ENCODE measurements around the gene ERLIN1.

ERLIN1 gene

GRCh38 chr10:100185364-100186252 is at the start of gene ERLIN1:
Gene ERLIN1 (minus strand): TSS chr10:100186029. CDS start chr10:100185626, 403 bp downstream.
- peak; percentile 79 to 82 for DNase-seq

DNA sequence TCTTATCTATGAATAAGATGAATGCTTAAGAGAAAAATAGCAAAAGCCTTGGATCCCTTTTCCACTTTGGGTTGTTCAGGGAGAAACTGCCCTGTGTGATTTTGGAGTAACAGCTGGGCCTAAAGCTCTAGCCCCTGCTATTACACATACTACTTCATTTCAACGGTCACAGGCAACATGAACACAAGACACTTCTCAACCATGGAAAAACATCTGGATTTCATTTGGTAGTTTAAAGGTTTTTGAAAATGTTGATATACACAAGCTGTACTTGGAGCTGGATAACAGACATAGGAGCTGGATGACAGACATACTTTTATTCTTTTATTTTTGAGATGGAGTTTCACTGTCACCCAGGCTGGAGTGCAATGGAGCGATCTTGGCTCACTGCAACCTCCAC is 46.3 kb upstream of the ERLIN1 start:
- no peak for DNase-seq

- DNase-seq: no peak
Measured at GRCh38 chr10:100229819-100230422, 44.1 kb upstream of the ERLIN1 start.

- DNase-seq: no peak
Measured at GRCh38 chr10:100223879-100224278, 38.0 kb upstream of the ERLIN1 start.

DNA sequence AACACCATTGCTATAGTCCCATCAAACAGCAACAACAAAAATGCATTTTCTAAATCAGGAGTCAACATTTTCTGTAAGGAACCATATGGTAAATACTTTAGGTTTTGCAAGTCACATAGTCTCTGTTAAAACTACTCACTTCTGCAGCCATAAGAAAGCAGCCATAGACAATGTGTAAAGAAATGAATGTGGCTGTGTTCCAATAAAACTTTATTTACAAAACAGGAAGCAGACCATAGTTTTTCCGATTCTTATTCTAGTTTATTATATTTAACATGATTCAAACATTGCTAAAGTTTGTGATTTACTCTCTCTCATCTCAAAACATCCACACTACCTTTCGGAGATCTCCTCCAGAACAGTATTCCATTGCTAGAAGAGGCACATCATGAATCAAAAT is 36.7 kb upstream of the ERLIN1 start:
- no peak for DNase-seq

DNA sequence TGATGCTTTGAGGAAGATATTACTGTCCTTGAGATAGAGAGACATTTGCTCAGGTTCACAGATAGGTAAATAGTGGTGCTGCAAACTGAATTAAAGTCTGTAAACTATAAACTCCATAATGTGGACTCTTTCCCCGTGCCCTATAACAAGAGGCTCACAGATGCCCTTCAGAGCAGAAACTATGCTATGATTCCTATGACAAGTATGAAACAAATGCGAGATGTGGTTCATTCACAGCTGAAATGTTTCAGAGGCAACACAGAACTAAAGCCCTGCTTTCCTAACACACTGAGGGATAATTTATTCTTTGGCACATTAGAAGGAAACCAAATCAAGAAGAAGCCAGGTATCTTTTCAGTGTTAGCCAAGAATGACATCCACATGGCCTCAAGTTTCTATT is 30.2 kb upstream of the ERLIN1 start:
- DNase-seq: no peak

DNA sequence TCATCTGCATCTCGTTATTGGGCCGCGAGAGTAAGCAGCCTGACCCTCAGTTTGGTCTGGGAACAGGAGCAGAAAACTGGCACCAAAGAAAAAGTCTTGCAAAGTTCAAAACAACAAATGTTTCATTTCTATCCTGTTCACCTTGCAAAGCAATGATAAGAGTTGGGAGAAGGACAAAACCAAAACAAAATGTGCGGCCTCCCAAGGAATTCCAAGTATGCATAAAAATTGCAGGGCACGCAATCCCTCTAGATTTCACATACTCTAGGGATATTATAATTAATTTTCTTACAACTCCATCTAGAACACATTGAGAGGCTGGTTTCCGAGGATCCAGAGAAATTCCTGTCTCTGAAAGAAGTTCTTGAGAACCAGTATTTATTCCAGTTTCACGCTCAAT is 23.5 kb upstream of the ERLIN1 start:
- no peak for DNase-seq

DNA sequence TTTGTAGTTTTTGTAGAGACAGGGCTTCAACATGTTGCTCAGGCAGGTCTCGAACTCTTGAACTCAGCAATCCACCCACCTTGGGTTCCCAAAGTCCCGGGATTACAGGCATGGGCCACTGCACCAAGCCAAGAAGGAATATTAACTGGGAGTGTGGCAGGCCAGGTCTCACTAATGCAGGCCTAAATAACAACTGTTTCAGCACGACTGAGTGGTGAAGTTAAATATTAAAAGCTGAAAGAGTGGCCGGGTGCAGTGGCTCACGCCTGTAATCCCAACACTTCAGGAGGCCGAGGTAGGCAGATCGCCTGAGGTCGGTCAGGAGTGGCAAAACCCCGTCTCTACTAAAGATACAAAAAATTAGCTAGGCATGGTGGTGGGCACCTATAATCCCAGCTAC is 22.4 kb upstream of the ERLIN1 start:
- no peak for DNase-seq

- DNase-seq: no peak
Measured at GRCh38 chr10:100204370-100204769, 18.5 kb upstream of the ERLIN1 start.

DNA sequence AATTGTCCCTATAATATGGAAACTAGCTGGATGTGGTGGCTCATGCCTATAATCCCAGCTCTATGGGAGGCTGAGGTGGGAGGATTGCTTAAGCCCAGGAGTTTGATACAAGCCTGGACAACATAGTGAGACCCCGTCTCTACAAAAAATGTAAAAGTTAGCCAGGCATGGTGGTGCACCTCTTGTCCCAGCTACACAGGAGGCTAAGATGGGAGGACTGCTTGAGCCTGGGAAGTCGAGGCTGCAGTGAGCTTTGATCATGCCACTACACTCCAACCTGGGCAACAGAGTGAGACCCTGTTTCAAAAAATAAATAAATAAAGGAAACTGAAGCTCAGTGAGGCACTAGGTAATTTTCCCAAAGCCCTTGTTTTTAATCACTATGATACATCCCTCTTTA is 15.7 kb upstream of the ERLIN1 start:
- DNase-seq: no peak

DNA sequence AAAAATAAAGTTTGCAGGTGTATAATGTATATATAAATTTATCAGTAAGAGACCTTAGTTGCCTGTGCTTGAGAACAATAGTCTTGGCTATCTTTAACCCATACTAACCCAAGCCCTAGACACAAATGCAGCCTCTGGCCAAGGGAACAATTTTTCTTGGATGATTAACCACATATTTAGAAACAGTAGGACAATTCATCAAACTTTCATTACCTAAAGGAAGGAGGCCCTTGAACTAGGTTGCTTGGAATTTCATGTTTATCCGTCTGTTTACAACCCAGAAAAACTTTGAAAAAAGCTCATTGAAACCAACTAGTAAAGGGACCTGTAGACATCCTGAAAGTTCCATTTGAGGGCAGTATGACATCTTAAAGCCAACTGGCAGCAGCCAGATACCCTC is 8.9 kb upstream of the ERLIN1 start:
- DNase-seq: no peak

DNA sequence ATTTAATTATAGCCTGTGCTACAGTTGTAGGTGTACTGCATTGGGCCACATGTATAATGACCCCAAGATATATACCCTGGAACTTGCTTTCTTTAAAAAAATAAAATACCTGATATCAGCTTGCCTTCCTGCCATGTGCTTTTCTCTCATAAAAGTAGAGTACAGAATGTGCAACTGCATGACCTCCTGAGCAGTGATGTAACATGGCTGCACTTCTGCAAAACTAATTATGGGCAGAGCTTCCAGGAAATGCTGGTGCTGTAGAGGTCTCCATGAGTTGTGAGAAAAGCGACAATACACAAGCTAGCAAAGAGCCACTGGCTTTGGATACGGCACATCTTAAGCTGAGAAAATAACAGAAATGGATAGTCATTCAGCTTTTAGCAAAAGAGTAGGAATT is 6.5 kb upstream of the ERLIN1 start:
- DNase-seq: no peak

DNA sequence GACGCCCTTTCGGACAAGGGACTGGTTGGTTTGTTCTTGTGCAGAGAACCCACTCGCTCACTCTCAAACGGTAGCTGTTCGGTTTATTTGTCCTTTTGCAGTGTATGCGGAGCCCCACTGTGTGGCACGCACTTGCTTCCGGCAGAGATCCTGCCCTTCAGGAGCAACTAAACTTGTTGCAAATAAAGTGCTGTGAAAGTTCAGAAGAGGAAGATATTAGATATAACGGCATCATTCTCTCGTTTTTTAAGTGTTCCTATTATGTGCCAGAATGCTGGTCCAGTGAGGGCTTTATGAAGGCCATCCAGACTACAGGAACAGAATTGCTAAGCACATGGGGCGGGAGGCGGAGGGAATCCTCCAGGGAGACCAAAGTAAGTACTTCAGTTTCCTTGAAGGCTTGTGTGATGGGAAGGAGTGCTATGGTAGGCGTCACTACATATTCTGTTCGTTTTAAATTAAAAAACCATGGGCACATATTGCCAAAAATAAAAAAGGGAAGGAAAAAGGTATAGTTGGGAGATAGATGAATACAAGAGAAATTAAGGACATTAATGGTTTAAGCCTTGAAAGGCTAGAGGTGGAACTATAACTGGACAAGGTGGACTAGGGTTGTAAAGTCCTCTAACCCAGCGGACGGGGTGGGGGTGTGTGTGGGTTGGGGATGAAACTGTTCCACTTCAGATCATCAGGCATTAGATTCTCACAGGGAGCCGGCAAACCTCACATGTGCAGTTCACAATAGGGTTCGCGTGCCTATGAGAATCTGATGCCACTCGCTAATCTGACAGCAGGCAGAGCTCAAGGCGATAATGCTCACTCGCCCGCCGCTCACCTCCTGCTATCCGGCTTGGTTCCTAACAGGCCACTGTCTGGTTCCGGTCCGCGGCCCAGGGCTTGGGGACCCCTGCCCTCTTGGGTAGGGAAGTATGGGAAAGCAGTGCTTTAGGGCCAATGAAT is 704 bp upstream of the ERLIN1 start:
- no peak for DNase-seq

DNA sequence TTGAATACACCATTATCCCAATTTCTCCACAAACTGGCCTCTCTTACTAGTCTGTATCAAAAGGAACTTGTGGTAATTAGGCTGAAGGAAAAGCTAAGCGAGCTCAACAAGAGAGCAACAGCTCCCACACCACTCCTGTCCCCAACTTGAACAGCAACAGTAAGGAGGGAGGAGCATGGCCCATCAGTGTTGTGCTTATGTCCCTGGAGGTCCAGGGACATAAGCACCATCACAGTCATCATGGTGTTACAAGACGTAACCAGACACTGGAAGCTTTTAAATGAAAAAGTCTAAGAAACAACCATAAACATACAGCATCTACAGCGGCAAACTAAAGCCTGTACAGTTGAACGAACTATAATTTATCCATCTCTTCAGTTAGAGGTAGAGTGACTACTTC is 989 bp downstream of the ERLIN1 start:
- DNase-seq: no peak

- no peak for DNase-seq
Measured at GRCh38 chr10:100184426-100184825, 1.4 kb downstream of the ERLIN1 start.

DNA sequence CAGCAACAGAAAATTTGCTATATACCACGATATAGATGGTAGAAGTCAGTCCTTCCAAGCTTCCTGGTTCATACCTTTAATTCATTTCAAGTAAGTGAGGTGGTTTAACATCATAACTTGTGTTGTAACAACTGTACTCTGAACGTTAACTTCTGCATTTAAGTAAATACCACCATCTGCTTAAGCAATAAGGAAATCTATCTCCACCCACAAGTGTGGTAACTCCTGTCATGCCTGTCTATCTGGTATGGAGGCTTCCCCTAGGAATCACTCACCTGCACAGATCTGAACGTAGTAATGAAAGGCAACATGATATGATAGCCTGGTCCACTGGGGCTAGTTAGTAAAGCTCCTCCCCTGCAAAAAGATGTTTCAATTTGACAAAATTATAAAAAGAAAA is 2.3 kb downstream of the ERLIN1 start:
- no peak for DNase-seq

DNA sequence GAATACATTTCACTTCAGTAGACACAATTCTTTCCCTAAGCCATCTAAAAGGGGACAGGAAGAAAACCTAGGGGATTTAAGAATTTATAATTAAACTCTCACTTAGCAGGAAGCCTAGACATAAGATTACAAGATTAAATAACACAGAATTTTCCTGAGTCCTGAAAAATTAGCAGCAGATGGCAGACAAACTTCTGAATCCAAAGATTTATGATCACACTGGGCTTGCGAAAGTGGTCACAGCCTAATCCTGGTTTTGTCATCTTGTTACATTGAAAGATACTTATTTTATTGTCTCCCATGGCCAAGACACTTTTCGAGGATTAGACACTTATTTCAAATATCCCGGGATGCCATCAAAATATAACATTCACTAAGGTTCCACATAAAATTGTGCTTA is 2.9 kb downstream of the ERLIN1 start:
- DNase-seq: no peak

- DNase-seq: no peak
Measured at GRCh38 chr10:100182281-100182680, 3.5 kb downstream of the ERLIN1 start.

GRCh38 chr10:100175875-100176274 is 10.0 kb downstream of the ERLIN1 start:
- no peak for DNase-seq

DNA sequence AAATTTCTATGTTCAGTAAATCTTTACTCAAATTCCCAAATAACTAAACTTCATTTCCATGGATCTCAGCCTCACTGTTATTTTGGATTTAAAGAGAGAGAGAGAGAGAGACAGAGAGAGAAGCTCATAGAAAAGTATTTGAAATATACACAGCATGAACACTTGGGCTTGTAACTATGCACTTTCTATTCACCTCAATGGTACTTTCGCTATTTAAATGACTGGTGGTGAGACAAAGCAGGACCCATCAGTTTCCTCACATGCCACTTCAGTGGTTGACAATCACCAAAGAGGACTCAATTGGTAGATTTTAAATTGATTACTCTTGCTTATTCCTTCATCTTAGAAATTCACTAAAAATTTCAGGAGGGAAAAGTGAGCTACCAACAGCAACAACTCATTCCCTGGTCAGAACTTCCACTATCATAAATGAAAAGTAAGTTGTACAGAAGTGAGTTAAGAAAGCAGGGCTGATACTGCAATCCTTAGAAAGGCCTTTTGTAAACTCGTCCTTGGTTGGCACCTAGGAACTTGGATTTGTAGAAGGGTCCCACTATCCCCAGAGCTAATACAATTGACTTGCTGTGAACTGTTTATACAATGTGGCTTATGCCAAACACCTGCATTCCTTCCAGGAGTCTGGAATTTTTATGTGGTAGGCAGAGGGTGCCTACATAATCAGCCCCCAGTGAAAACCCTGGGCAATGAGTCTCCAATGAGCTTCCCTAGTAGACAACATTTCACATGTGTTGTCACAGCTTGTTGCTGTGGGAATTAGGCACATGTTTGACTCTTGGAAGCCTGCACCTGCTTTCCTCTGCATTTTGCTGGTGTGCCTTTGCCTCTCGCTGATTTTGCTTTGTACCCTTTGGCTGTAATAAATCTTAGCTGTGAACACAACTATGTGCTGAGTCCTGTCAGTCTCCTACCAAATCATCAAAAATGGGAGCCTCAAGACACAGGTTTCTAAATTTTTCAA is 10.8 kb downstream of the ERLIN1 start:
- DNase-seq: no peak

DNA sequence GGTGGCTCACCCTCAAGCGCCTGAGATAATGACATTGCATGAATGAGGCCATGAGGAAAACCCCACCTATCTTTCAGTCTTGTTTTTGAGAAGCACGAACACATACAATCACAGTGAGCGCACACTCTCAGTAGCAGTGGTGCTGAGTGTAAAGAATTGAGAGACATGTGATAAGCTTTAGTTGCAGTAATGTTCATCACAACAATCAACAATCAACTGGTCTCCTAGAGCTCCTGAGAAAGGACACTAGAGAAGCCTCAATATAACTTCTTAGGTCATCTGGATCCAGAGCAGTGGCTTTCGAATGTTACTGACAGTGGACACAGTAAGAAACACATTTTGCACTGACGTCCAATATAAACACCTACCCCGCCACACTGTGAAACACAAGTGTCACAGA is 12.8 kb downstream of the ERLIN1 start:
- DNase-seq: no peak

- DNase-seq: no peak
Measured at GRCh38 chr10:100172349-100172748, 13.5 kb downstream of the ERLIN1 start.

Data from NCI-H1930 (cell line).